Stromal cell of bone marrow (primary cell): ENCODE data around the gene MEG3.
"Not testable (repeated sequence)": the region's sequence is repeated elsewhere in the genome, so short reads cannot be mapped to it uniquely, and the experiment has no call there.

Source experiments
- DNase-seq: peaks from one replicate; pipeline ENCODE4 v3.0.0-alpha.2; 2012; ENCODE audit warnings: low read depth

Gene MEG3

GRCh38 chr14:100788942-100789341 lies 37.0 kb upstream of the MEG3 start:
- no peak for DNase-seq

- DNase-seq = no peak
Observed at GRCh38 chr14:100789460-100790417, 36.2 kb upstream of the MEG3 start.

GRCh38 chr14:100790502-100791347 lies 35.2 kb upstream of the MEG3 start:
- peak; percentile 5 for DNase-seq

- no peak for DNase-seq
Observed at GRCh38 chr14:100791348-100791735, 34.6 kb upstream of the MEG3 start.

- DNase-seq = no peak
Observed at GRCh38 chr14:100791995-100792394, 33.9 kb upstream of the MEG3 start.

GRCh38 chr14:100796946-100797345 lies 29.0 kb upstream of the MEG3 start:
- no peak for DNase-seq

- no peak for DNase-seq
Observed at GRCh38 chr14:100800041-100800440, 25.9 kb upstream of the MEG3 start.

GRCh38 chr14:100801433-100801832 lies 24.5 kb upstream of the MEG3 start:
- not testable (repeated sequence) for DNase-seq

- no peak for DNase-seq
Observed at GRCh38 chr14:100802179-100802578, 23.7 kb upstream of the MEG3 start.

- DNase-seq = no peak
Observed at GRCh38 chr14:100802766-100803165, 23.2 kb upstream of the MEG3 start.

GRCh38 chr14:100803226-100803625 lies 22.7 kb upstream of the MEG3 start:
- no peak for DNase-seq

- no peak for DNase-seq
Observed at GRCh38 chr14:100803676-100804075, 22.2 kb upstream of the MEG3 start.

- DNase-seq = no peak
Observed at GRCh38 chr14:100804138-100804537, 21.8 kb upstream of the MEG3 start.

GRCh38 chr14:100804558-100805309 lies 21.2 kb upstream of the MEG3 start:
- DNase-seq = no peak

- no peak for DNase-seq
Observed at GRCh38 chr14:100806386-100806785, 19.5 kb upstream of the MEG3 start.

- no peak for DNase-seq
Observed at GRCh38 chr14:100807496-100807895, 18.4 kb upstream of the MEG3 start.

- DNase-seq = no peak
Observed at GRCh38 chr14:100807979-100808734, 17.8 kb upstream of the MEG3 start.

GRCh38 chr14:100810435-100810834 lies 15.5 kb upstream of the MEG3 start:
- no peak for DNase-seq

- DNase-seq = no peak
Observed at GRCh38 chr14:100810861-100811461, 15.0 kb upstream of the MEG3 start.

GRCh38 chr14:100813291-100813690 lies 12.6 kb upstream of the MEG3 start:
- no peak for DNase-seq
